Loucy (cell line): Measurements from ENCODE around the gene KIR2DL3.

Experiments used
- CTCF ChIP-seq: fragments of 200-600 bp; sonication (generic); conservative IDR thresholded peaks from 2 replicates; pipeline ENCODE4 v1.5.1; 2014; ENCODE audit warnings: mild to moderate bottlenecking, antibody characterized with exemption, low read length
- EZH2phosphoT487 ChIP-seq: fragments of 200-600 bp; IDR thresholded peaks from 2 replicates; pipeline ENCODE4 v1.6.1; 2018; ENCODE audit warnings: antibody characterized with exemption, mild to moderate bottlenecking, moderate library complexity, borderline replicate concordance

- TF ChIP-seq CTCF (no peak), EZH2phosphoT487 (no peak)
These were observed 43.7 kb upstream of the KIR2DL3 start for GRCh38 chr19:54694648-54695047.
